Mucosa of rectum (tissue), 2 donors: Measurements from ENCODE around the gene ADARB2.

Experiments used
- H3K27ac ChIP-seq, 2 donors: one replicate each; pipeline ENCODE4 v1.7.0; 2013; ENCODE audit warnings: inconsistent platforms in 2 of 2, low read depth in 2 of 2, low read length in 2 of 2
- H3K27me3 ChIP-seq, 2 donors: one replicate each; pipeline ENCODE4 v1.7.0; 2013; ENCODE audit warnings: low read length in 2 of 2; ENCODE audit not compliant: control insufficient read depth in 2 of 2, insufficient read depth in 2 of 2
- H3K36me3 ChIP-seq, 2 donors: one replicate each; pipeline ENCODE4 v1.7.0; 2013; ENCODE audit warnings: low read length in 2 of 2; ENCODE audit not compliant: control insufficient read depth in 2 of 2, insufficient read depth in 2 of 2
- H3K4me1 ChIP-seq, 2 donors: one replicate each; pipeline ENCODE4 v1.7.0; 2013; ENCODE audit warnings: low read length in 2 of 2, mild to moderate bottlenecking in 1 of 2; ENCODE audit not compliant: control insufficient read depth in 2 of 2, insufficient read depth in 2 of 2
- H3K4me3 ChIP-seq, 2 donors: one replicate each; pipeline ENCODE4 v1.7.0; 2013; ENCODE audit warnings: low read length in 2 of 2
- H3K9ac ChIP-seq, 2 donors: one replicate each; pipeline ENCODE4 v1.7.0; 2013; ENCODE audit warnings: low read length in 2 of 2, low read depth in 1 of 2, mild to moderate bottlenecking in 1 of 2
- H3K9me3 ChIP-seq, 2 donors: one replicate each; pipeline ENCODE4 v1.7.0; 2013; ENCODE audit warnings: low read length in 2 of 2; ENCODE audit not compliant: control insufficient read depth in 2 of 2
- donor health status: healthy.
- donor health status: Normal muscosa, but diverticular disease.

Gene ADARB2

GRCh38 chr10:1603181-1603580 is 134.1 kb downstream of the ADARB2 start:
- no peaks in the 10 kb centered on the region for H3K9me3 ChIP-seq
- no peaks in the 10 kb centered on the region for H3K4me1 ChIP-seq
- H3K9ac ChIP-seq, result no peak overlapping the region
- peaks cover 7 to 8% of the 10 kb centered on the region in 2 donors for H3K27me3 ChIP-seq
- H3K4me3 ChIP-seq, result no peak overlapping the region
- H3K27ac ChIP-seq, result no peak overlapping the region
- H3K36me3 ChIP-seq, result no peaks in the 10 kb centered on the region

- H3K27me3 ChIP-seq, result peaks cover 5% of the 10 kb centered on the region in 2 donors
- no peaks in the 10 kb centered on the region for H3K9me3 ChIP-seq
- no peak overlapping the region for H3K4me3 ChIP-seq
- no peak overlapping the region for H3K9ac ChIP-seq
- no peak overlapping the region for H3K27ac ChIP-seq
- H3K4me1 ChIP-seq, result no peaks in the 10 kb centered on the region
- H3K36me3 ChIP-seq, result no peaks in the 10 kb centered on the region
Measured at GRCh38 chr10:1602037-1602484, 135.3 kb downstream of the ADARB2 start.

- peaks cover 3 to 5% of the 10 kb centered on the region in 2 donors for H3K27me3 ChIP-seq
- H3K9me3 ChIP-seq, result no peaks in the 10 kb centered on the region
- no peak overlapping the region for H3K4me3 ChIP-seq
- H3K9ac ChIP-seq, result no peak overlapping the region
- H3K4me1 ChIP-seq, result no peaks in the 10 kb centered on the region
- H3K27ac ChIP-seq, result no peak overlapping the region
- no peaks in the 10 kb centered on the region for H3K36me3 ChIP-seq
Measured at GRCh38 chr10:1601406-1601805, 135.9 kb downstream of the ADARB2 start.

GRCh38 chr10:1600861-1601260 is 136.5 kb downstream of the ADARB2 start:
- Histone ChIP-seq H3K4me1 (no peaks in the 10 kb centered on the region), H3K36me3 (no peaks in the 10 kb centered on the region), H3K27ac (no peak overlapping the region), H3K27me3 (peaks cover 0 to 5% of the 10 kb centered on the region in 2 donors), H3K9me3 (no peaks in the 10 kb centered on the region), H3K4me3 (no peak overlapping the region), H3K9ac (no peak overlapping the region)

GRCh38 chr10:1598393-1599153 is 138.8 kb downstream of the ADARB2 start:
- H3K4me3 ChIP-seq, result no peak overlapping the region
- H3K9ac ChIP-seq, result no peak overlapping the region
- H3K27me3 ChIP-seq, result peaks cover 0 to 2% of the 10 kb centered on the region in 2 donors

GRCh38 chr10:1597370-1598146 is 139.8 kb downstream of the ADARB2 start:
- Histone ChIP-seq H3K4me3 (no peak overlapping the region), H3K9me3 (no peaks in the 10 kb centered on the region), H3K9ac (no peak overlapping the region), H3K27me3 (peaks cover 0 to 2% of the 10 kb centered on the region in 2 donors), H3K27ac (no peak overlapping the region), H3K4me1 (no peaks in the 10 kb centered on the region), H3K36me3 (no peaks in the 10 kb centered on the region)

More at GRCh38 chr10:1598393-1599153, 138.8 kb downstream of the ADARB2 start:
- H3K9me3 ChIP-seq, result no peaks in the 10 kb centered on the region
- H3K27ac ChIP-seq, result no peak overlapping the region
- H3K4me1 ChIP-seq, result no peaks in the 10 kb centered on the region
- H3K36me3 ChIP-seq, result no peaks in the 10 kb centered on the region

GRCh38 chr10:1596482-1597099 is 140.7 kb downstream of the ADARB2 start:
- H3K4me3 ChIP-seq, result no peak overlapping the region
- H3K4me1 ChIP-seq, result no peaks in the 10 kb centered on the region

GRCh38 chr10:1595726-1596125 is 141.6 kb downstream of the ADARB2 start:
- H3K4me1 ChIP-seq, result no peaks in the 10 kb centered on the region
- no peak overlapping the region for H3K9ac ChIP-seq
- no peaks in the 10 kb centered on the region for H3K27me3 ChIP-seq
- H3K27ac ChIP-seq, result no peak overlapping the region
- no peaks in the 10 kb centered on the region for H3K9me3 ChIP-seq
- H3K36me3 ChIP-seq, result no peaks in the 10 kb centered on the region
- no peak overlapping the region for H3K4me3 ChIP-seq

More at GRCh38 chr10:1596482-1597099, 140.7 kb downstream of the ADARB2 start:
- no peak overlapping the region for H3K27ac ChIP-seq
- no peaks in the 10 kb centered on the region for H3K36me3 ChIP-seq
- H3K27me3 ChIP-seq, result peaks cover 0 to 2% of the 10 kb centered on the region in 2 donors
- H3K9me3 ChIP-seq, result no peaks in the 10 kb centered on the region
- no peak overlapping the region for H3K9ac ChIP-seq

- Histone ChIP-seq H3K27me3 (no peaks in the 10 kb centered on the region), H3K9me3 (no peaks in the 10 kb centered on the region), H3K9ac (no peak overlapping the region), H3K27ac (no peak overlapping the region), H3K36me3 (no peaks in the 10 kb centered on the region), H3K4me1 (no peaks in the 10 kb centered on the region), H3K4me3 (no peak overlapping the region)
Measured at GRCh38 chr10:1595242-1595600, 142.1 kb downstream of the ADARB2 start.
